HG03469 (cell line): Measurements from ENCODE around the gene SHISAL1.

Experiments
- ATAC-seq: cut with Tn5 transposase; IDR thresholded peaks from one replicate; pipeline ENCODE4 v1.9.1; 2021; ENCODE audit warnings: mild to moderate bottlenecking, moderate library complexity, moderate number of reproducible peaks; ENCODE audit not compliant: unreplicated experiment

The SHISAL1 gene

DNA sequence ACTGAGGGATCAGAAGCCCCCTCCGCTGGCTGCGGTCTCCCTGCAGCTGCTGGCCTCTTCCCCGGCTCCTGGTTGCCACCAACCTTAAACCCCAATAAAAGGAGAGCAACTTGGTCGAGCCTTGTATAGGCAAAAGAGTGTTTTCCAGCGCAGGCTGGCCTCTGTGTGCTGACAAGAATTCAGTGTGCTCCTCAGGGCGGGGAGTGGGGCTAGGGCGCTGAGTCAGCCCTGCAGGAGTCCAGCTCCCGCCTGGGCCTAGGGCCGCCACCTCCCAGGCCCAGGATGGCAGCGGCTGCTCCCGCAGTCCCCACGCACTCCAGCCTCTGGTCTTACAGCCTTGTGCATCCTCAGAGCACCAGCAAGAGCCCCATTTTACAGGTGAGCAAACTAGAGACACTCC lies at the start of gene SHISAL1:
SHISAL1 (minus strand) TSS at position 186 of the 400 bp plus-strand sequence. CDS start 12,006 bp downstream, outside the sequence.
- no peak for ATAC-seq

- no peak for ATAC-seq
Measured at GRCh38 chr22:44361391-44362126, 48.8 kb upstream of the SHISAL1 start.

GRCh38 chr22:44360668-44361381 lies 48.1 kb upstream of the SHISAL1 start:
- no peak for ATAC-seq

GRCh38 chr22:44360306-44360667 lies 47.5 kb upstream of the SHISAL1 start:
- no peak for ATAC-seq

- ATAC-seq: no peak
Measured at GRCh38 chr22:44359496-44360110, 46.9 kb upstream of the SHISAL1 start.

- no peak for ATAC-seq
Measured at GRCh38 chr22:44358709-44359440, 46.1 kb upstream of the SHISAL1 start.

- no peak for ATAC-seq
Measured at GRCh38 chr22:44357966-44358465, 45.3 kb upstream of the SHISAL1 start.

GRCh38 chr22:44357296-44357965 lies 44.7 kb upstream of the SHISAL1 start:
- no peak for ATAC-seq

GRCh38 chr22:44355716-44356070 lies 42.9 kb upstream of the SHISAL1 start:
- ATAC-seq: no peak

GRCh38 chr22:44354288-44354687 lies 41.5 kb upstream of the SHISAL1 start:
- no peak for ATAC-seq

- no peak for ATAC-seq
Measured at GRCh38 chr22:44353041-44353440, 40.3 kb upstream of the SHISAL1 start.

- ATAC-seq: no peak
Measured at GRCh38 chr22:44352378-44353035, 39.8 kb upstream of the SHISAL1 start.

GRCh38 chr22:44351685-44352377 lies 39.1 kb upstream of the SHISAL1 start:
- no peak for ATAC-seq

- no peak for ATAC-seq
Measured at GRCh38 chr22:44351037-44351436, 38.3 kb upstream of the SHISAL1 start.

DNA sequence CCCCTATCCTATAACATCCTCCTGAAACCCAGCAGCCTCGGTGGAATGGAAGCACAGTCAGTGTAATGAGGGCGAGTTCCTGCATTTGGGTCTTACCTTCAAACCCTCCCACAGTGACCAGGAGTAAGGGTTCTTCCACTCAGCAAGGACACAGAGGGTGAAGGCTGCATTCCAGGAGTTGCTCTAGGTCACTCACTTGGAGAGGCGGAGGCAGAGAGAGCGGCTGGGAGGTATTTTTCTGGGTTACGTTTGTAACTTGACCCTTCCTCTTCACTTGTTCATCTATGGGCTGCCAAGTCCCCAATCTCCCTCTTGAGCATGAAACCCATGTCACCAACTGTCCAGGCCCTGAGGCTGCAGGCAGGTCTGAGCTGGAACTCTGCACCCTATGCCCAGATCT lies 36.8 kb upstream of the SHISAL1 start:
- ATAC-seq: no peak

- no peak for ATAC-seq
Measured at GRCh38 chr22:44348971-44349560, 36.3 kb upstream of the SHISAL1 start.

DNA sequence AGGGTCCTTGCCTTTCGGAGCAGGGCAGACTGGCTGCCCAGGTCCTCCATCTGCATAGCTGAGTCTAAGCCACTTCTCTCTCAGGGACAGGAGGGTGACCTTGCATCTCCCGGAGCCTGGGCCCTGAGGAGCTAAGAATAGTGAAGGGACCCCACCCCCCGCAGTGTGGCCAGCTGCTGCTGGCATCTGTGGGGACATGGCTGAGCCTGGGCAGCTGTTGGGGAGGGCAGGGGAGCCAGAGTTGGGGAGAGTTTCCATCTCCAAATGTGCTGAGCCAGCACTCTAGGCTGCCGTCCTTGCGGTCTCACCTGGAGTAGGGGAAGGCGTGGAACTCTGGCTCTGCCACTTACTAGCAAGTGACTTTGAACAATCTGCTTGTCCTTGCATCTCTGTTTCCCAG lies 34.8 kb upstream of the SHISAL1 start:
- ATAC-seq: no peak

DNA sequence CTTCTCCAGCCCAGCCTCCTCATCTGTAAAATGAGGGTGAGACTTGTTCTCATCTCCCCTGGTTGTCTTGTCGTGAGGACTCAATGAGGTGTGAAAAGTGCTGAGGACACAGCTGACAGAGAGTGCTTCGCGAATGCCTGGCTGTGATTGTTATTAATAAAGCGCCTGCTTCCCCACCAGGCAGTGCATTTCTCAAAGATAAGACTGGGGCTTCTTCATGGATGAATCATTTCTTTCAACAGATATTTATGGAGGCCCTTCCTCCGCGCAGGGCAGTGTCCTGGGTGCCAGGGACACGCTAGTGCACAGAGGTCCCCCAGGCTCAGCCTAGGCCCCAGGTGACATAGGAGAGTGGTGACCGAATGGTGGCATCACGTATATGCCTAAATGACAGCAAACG lies 34.3 kb upstream of the SHISAL1 start:
- ATAC-seq: no peak

- ATAC-seq: no peak
Measured at GRCh38 chr22:44345872-44346271, 33.1 kb upstream of the SHISAL1 start.
